Measurements from ENCODE around the gene BSPH1. TPM values are rescaled to one million over a fixed set of nuclear protein-coding genes. Genes with fewer than 3 reads are reported as not detected.

The BSPH1 gene, protein sequence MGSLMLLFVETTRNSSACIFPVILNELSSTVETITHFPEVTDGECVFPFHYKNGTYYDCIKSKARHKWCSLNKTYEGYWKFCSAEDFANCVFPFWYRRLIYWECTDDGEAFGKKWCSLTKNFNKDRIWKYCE
- not detected for total RNA-seq

- H3K4me3 Mint-ChIP-seq, result no peak within 1 kb of the TSS
These were observed at the start of gene BSPH1 for GRCh38 chr19:47992070-47992469. Gene BSPH1, minus strand, starts transcription at chr19:47992170. Its CDS starts 89 bp downstream, at chr19:47992081.

DNA sequence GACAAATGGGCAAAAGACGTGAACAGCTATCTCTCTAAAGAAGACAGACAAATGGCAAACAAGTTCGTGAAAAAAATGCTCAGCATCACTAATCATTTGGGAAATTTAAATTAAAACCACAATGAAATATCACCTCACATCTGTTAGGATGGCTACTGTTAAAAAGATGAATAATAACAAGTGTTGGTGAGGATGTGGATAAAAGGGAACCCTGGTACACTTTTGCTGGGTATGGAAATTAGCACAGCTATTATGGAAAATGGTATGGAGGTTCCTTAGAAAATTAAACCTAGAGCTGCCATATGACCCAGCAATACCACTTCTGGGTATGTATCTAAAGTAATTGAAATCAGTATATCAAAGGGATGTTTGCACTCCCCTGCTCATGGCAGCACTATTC is 44.8 kb upstream of the BSPH1 start:
- peaks cover 20% of the 10 kb centered on the region for H3K27me3 Mint-ChIP-seq (ENCODE audit: low read depth)
- ATAC-seq (replicated peaks in 1 of 2) (no peak), DNase-seq (no peak)
- no peak overlapping the region for H3K27ac Mint-ChIP-seq
- peaks cover 0 to 4% of the 10 kb centered on the region in 2 donors for H3K9me3 Mint-ChIP-seq
- H3K4me3 Mint-ChIP-seq, result no peak overlapping the region
- peaks cover 0 to 6% of the 10 kb centered on the region in 2 donors for H3K36me3 Mint-ChIP-seq (ENCODE audit: insufficient read depth in 2 of 2)
- H3K4me1 Mint-ChIP-seq (ENCODE audit: low read depth), result no peaks in the 10 kb centered on the region

More at GRCh38 chr19:47992070-47992469, at the start of gene BSPH1:
- ATAC-seq (replicated peaks in 1 of 2) (no peak), DNase-seq (no peak)
- H3K27ac Mint-ChIP-seq, result no peak within 1 kb of the TSS
- peaks cover 2 to 3% of the 10 kb centered on the region in 2 donors for H3K9me3 Mint-ChIP-seq
- H3K27me3 Mint-ChIP-seq (ENCODE audit: low read depth), result peaks cover 29% of the 10 kb centered on the region
- no peaks in the 10 kb centered on the region for H3K4me1 Mint-ChIP-seq (ENCODE audit: low read depth)
- H3K36me3 Mint-ChIP-seq (ENCODE audit: insufficient read depth in 2 of 2), result no peaks in the 10 kb centered on the region

GRCh38 chr19:48033604-48034003 is 41.6 kb upstream of the BSPH1 start:
- H3K4me3 Mint-ChIP-seq, result no peak overlapping the region
- no peak overlapping the region for H3K27ac Mint-ChIP-seq
- no peaks in the 10 kb centered on the region for H3K27me3 Mint-ChIP-seq (ENCODE audit: low read depth)
- DNase-seq (no peak), ATAC-seq (replicated peaks in 1 of 2) (no peak)
- H3K9me3 Mint-ChIP-seq, result peaks cover 0 to 4% of the 10 kb centered on the region in 2 donors
- H3K36me3 Mint-ChIP-seq (ENCODE audit: insufficient read depth in 2 of 2), result peaks cover 0 to 3% of the 10 kb centered on the region in 2 donors
- no peaks in the 10 kb centered on the region for H3K4me1 Mint-ChIP-seq (ENCODE audit: low read depth)

GRCh38 chr19:48030073-48030472 is 38.1 kb upstream of the BSPH1 start:
- H3K4me3 Mint-ChIP-seq, result no peak overlapping the region
- H3K9me3 Mint-ChIP-seq, result no peaks in the 10 kb centered on the region
- no peak for ATAC-seq (replicated peaks in 1 of 2)
- H3K4me1 Mint-ChIP-seq (ENCODE audit: low read depth), result no peaks in the 10 kb centered on the region
- peaks cover 25% of the 10 kb centered on the region for H3K27me3 Mint-ChIP-seq (ENCODE audit: low read depth)
- H3K36me3 Mint-ChIP-seq (ENCODE audit: insufficient read depth in 2 of 2), result no peaks in the 10 kb centered on the region
- DNase-seq, result no peak
- no peak overlapping the region for H3K27ac Mint-ChIP-seq

- H3K27ac Mint-ChIP-seq, result no peak overlapping the region
- no peak for DNase-seq
- H3K27me3 Mint-ChIP-seq (ENCODE audit: low read depth), result peaks cover 31% of the 10 kb centered on the region
- no peak overlapping the region for H3K4me3 Mint-ChIP-seq
- H3K4me1 Mint-ChIP-seq (ENCODE audit: low read depth), result no peaks in the 10 kb centered on the region
- ATAC-seq (replicated peaks in 1 of 2), result no peak
- no peaks in the 10 kb centered on the region for H3K9me3 Mint-ChIP-seq
- no peaks in the 10 kb centered on the region for H3K36me3 Mint-ChIP-seq (ENCODE audit: insufficient read depth in 2 of 2)
These were observed 37.5 kb upstream of the BSPH1 start for GRCh38 chr19:48029431-48029830.

DNA sequence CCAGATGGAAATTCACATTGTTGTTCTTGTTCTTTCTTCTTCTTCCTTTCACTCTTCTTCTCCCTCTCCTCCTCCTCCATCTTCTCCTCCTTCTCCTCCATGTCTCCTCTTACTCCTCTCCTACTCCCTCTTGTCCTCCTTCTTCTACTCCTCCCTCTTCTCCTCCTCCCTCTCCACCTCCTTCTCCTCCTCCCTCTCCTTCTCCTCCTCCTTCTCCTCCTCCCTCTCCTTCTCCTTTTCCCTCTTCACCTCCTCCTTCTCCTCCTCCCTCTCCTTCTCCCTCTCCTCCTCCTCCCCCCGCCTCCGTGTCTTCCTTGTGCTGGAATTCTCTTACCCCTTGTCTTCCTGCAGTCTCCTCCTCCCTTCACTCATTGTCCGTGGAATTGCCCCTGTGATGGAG is 33.5 kb upstream of the BSPH1 start:
- no peaks in the 10 kb centered on the region for H3K36me3 Mint-ChIP-seq (ENCODE audit: insufficient read depth in 2 of 2)
- peaks cover 48% of the 10 kb centered on the region for H3K27me3 Mint-ChIP-seq (ENCODE audit: low read depth)
- no peak overlapping the region for H3K4me3 Mint-ChIP-seq
- no peaks in the 10 kb centered on the region for H3K9me3 Mint-ChIP-seq
- ATAC-seq (replicated peaks in 1 of 2) (no peak), DNase-seq (no peak)
- H3K27ac Mint-ChIP-seq, result no peak overlapping the region
- no peaks in the 10 kb centered on the region for H3K4me1 Mint-ChIP-seq (ENCODE audit: low read depth)

DNA sequence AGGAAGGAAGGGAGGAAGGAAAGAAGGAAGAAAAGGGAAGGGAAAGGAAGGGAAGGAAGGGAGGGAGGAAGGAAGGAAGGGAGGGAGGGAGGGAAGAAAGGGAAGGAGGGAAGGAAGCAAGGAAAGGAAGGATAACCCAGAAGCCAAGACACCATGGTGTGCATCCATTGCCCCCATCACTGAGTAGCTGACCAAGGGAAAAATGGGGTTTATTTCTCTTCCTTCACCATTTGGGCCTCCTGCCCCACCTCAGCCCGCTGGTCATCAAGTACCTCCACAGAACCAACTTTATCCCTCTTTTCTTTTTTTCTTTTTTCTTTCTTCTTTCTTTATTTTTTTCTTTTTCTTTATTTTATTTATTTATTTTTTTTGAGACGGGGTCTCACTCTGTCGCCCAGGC is 31.5 kb upstream of the BSPH1 start:
- peaks cover 55% of the 10 kb centered on the region for H3K27me3 Mint-ChIP-seq (ENCODE audit: low read depth)
- no peak for DNase-seq
- no peak overlapping the region for H3K27ac Mint-ChIP-seq
- no peaks in the 10 kb centered on the region for H3K4me1 Mint-ChIP-seq (ENCODE audit: low read depth)
- no peaks in the 10 kb centered on the region for H3K9me3 Mint-ChIP-seq
- no peak for ATAC-seq (replicated peaks in 1 of 2)
- H3K36me3 Mint-ChIP-seq (ENCODE audit: insufficient read depth in 2 of 2), result no peaks in the 10 kb centered on the region
- no peak overlapping the region for H3K4me3 Mint-ChIP-seq

GRCh38 chr19:48023011-48023410 is 31.0 kb upstream of the BSPH1 start:
- no peaks in the 10 kb centered on the region for H3K9me3 Mint-ChIP-seq
- H3K27me3 Mint-ChIP-seq (ENCODE audit: low read depth), result peaks cover 51% of the 10 kb centered on the region
- DNase-seq (no peak), ATAC-seq (replicated peaks in 1 of 2) (no peak)
- no peaks in the 10 kb centered on the region for H3K36me3 Mint-ChIP-seq (ENCODE audit: insufficient read depth in 2 of 2)
- no peak overlapping the region for H3K4me3 Mint-ChIP-seq
- H3K4me1 Mint-ChIP-seq (ENCODE audit: low read depth), result no peaks in the 10 kb centered on the region
- H3K27ac Mint-ChIP-seq, result no peak overlapping the region

- no peak overlapping the region for H3K27ac Mint-ChIP-seq
- no peaks in the 10 kb centered on the region for H3K36me3 Mint-ChIP-seq (ENCODE audit: insufficient read depth in 2 of 2)
- no peak overlapping the region for H3K4me3 Mint-ChIP-seq
- no peaks in the 10 kb centered on the region for H3K9me3 Mint-ChIP-seq
- no peaks in the 10 kb centered on the region for H3K4me1 Mint-ChIP-seq (ENCODE audit: low read depth)
- peaks cover 42% of the 10 kb centered on the region for H3K27me3 Mint-ChIP-seq (ENCODE audit: low read depth)
- ATAC-seq (replicated peaks in 1 of 2) (no peak), DNase-seq (no peak)
These were observed 28.7 kb upstream of the BSPH1 start for GRCh38 chr19:48020686-48021085.

DNA sequence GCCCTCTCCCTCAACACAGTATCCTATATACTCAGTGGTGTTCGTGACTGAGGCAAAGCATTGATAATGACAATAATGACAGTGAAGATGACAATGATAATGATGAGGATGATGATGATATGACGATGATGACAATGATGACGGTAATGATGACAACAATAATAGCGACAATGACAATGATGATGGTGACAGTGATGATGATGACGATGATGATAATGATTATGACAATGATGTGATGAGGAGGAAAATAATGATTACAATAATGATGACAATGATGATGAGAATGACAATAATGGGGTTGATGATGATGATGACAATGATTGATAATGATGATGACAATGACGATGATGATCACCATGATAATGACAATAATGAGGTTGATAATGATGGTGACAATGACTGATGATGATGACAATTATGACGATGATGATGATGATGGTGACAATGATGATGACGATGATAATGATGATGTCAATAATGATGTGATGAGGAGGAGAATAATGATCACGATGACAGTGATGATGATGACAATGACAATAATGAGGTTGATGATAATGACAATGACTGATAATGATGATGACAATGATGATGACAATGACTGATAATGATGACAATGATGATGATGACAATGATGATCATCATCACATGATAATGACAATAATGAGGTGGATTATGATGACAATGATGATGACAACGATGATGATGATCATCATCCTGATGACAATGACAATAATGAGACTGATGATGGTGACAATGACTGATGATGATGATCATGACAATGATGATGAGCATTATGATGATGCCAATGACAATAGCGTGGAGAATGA is 19.2 kb upstream of the BSPH1 start:
- Mint-ChIP-seq H3K27ac (no peak overlapping the region), H3K9me3 (peaks cover 1 to 2% of the 10 kb centered on the region in 2 donors), H3K36me3 (ENCODE audit: insufficient read depth in 2 of 2) (no peaks in the 10 kb centered on the region), H3K4me3 (no peak overlapping the region), H3K4me1 (ENCODE audit: low read depth) (no peaks in the 10 kb centered on the region), H3K27me3 (ENCODE audit: low read depth) (peaks cover 6% of the 10 kb centered on the region)
- no peak for ATAC-seq (replicated peaks in 1 of 2)
- DNase-seq, result no peak

DNA sequence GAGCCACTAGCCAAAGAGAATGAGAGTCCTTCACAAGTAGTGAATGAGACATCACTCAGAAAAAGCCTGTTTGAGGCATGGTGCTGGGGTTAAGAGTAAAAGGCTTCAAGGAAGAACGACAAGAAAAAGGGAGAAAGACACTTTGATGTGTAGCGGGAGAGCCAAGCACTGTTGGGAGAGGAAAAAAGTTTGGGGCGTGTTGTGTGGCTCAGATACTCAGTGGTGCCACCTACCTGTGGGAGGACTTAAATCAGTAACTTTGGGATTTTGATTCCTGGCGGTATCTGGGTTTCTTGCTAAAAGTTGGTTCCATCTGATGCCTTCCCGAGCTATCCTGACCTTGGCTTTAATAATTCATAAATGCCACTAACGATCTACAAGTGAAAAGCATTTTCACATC is 14.8 kb upstream of the BSPH1 start:
- H3K27me3 Mint-ChIP-seq (ENCODE audit: low read depth), result peaks cover 11% of the 10 kb centered on the region
- no peaks in the 10 kb centered on the region for H3K4me1 Mint-ChIP-seq (ENCODE audit: low read depth)
- ATAC-seq (replicated peaks in 1 of 2), result no peak
- no peak overlapping the region for H3K27ac Mint-ChIP-seq
- peaks cover 1 to 2% of the 10 kb centered on the region in 2 donors for H3K9me3 Mint-ChIP-seq
- H3K36me3 Mint-ChIP-seq (ENCODE audit: insufficient read depth in 2 of 2), result no peaks in the 10 kb centered on the region
- DNase-seq, result peak in 1 of 2 donors; percentile 1
- no peak overlapping the region for H3K4me3 Mint-ChIP-seq

DNA sequence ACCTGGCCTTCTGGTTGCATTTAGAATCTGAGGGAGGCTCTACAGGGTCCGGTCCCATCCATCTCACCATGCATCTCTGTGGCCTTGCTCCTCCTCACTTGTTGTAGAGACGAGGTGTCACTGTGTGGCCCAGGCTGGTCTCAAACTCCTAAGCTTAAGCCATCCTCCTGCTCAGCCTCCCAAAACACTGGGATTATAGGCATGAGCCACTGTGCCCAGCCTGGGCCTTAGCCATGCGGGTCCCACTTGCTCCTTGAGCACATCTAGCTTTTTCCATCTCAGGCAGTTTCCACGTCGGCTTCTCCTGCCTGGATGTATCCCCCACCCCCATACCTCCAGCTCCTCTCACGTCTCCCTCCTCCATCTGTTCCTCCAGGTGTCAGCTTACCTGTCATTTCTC is 12.3 kb upstream of the BSPH1 start:
- Mint-ChIP-seq H3K4me1 (ENCODE audit: low read depth) (no peaks in the 10 kb centered on the region), H3K36me3 (ENCODE audit: insufficient read depth in 2 of 2) (no peaks in the 10 kb centered on the region), H3K4me3 (no peak overlapping the region), H3K9me3 (peaks cover 1 to 2% of the 10 kb centered on the region in 2 donors), H3K27ac (no peak overlapping the region), H3K27me3 (ENCODE audit: low read depth) (peaks cover 11% of the 10 kb centered on the region)
- DNase-seq (no peak), ATAC-seq (replicated peaks in 1 of 2) (no peak)

DNA sequence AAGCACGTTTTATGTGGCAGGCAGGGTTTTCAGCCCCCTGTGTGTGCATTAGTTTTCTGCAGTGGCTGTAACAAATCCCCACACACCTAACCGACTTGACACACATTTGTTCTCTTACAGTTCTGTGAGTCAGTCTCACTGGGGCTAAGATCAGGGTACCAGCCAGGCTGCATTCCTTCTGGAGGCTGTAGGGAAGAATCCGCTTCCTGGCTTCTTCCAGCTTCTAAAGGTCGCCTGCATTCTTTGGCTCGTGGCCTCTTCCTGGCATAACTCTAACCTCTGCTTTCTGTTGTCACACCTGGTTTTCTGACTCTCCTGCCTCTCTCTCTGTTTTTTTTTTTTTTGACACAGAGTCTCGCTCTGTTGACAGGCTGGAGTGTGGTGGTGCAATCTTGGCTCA is 8.9 kb upstream of the BSPH1 start:
- H3K4me3 Mint-ChIP-seq, result no peak overlapping the region
- H3K27ac Mint-ChIP-seq, result no peak overlapping the region
- H3K36me3 Mint-ChIP-seq (ENCODE audit: insufficient read depth in 2 of 2), result no peaks in the 10 kb centered on the region
- ATAC-seq (replicated peaks in 1 of 2) (no peak), DNase-seq (no peak)
- H3K27me3 Mint-ChIP-seq (ENCODE audit: low read depth), result peaks cover 13% of the 10 kb centered on the region
- H3K4me1 Mint-ChIP-seq (ENCODE audit: low read depth), result no peaks in the 10 kb centered on the region
- peaks cover 2 to 3% of the 10 kb centered on the region in 2 donors for H3K9me3 Mint-ChIP-seq

- Mint-ChIP-seq H3K27me3 (ENCODE audit: low read depth) (peaks cover 24% of the 10 kb centered on the region), H3K27ac (no peak overlapping the region), H3K9me3 (peaks cover 2 to 3% of the 10 kb centered on the region in 2 donors), H3K4me3 (no peak overlapping the region), H3K36me3 (ENCODE audit: insufficient read depth in 2 of 2) (no peaks in the 10 kb centered on the region), H3K4me1 (ENCODE audit: low read depth) (no peaks in the 10 kb centered on the region)
- DNase-seq (no peak), ATAC-seq (replicated peaks in 1 of 2) (no peak)
These were observed 6.8 kb upstream of the BSPH1 start for GRCh38 chr19:47998800-47999199.
